WERI-Rb-1 (cell line): Measurements from ENCODE around the gene SUMF1.

Experiments used
- DNase-seq: peaks from one replicate; pipeline ENCODE4 v3.0.0-alpha.2; 2020
- H3K27ac ChIP-seq: fragments of 250-450 bp; sonication (Bioruptor Pico); 2 replicates; pipeline ENCODE4 v1.5.1; 2020; ENCODE audit warnings: mild to moderate bottlenecking, moderate library complexity
- H3K27me3 ChIP-seq: fragments of 250-450 bp; sonication (Bioruptor Pico); 2 replicates; pipeline ENCODE4 v1.5.1; 2021; ENCODE audit warnings: mild to moderate bottlenecking, low read depth, moderate library complexity; ENCODE audit not compliant: insufficient read depth, severe bottlenecking
- H3K36me3 ChIP-seq: fragments of 250-450 bp; sonication (Bioruptor Pico); 2 replicates; pipeline ENCODE4 v1.5.1; 2020; ENCODE audit warnings: mild to moderate bottlenecking, moderate library complexity
- H3K4me3 ChIP-seq: 2 replicates; pipeline ENCODE4 v1.5.1; 2011; ENCODE audit warnings: low read depth, mild to moderate bottlenecking, control low read depth, low read length
- H3K9me3 ChIP-seq: fragments of 250-450 bp; sonication (Bioruptor Pico); 2 replicates; pipeline ENCODE4 v1.5.1; 2021; ENCODE audit warnings: mild to moderate bottlenecking, moderate library complexity; ENCODE audit not compliant: severe bottlenecking
- CTCF ChIP-seq: IDR thresholded peaks from 2 replicates; pipeline ENCODE4 v1.5.1; 2011; ENCODE audit warnings: low read depth, mild to moderate bottlenecking, control low read depth, inconsistent platforms, low read length

Gene SUMF1

GRCh38 chr3:4506559-4507023, 39.5 kb upstream of the SUMF1 start:
- no peak for DNase-seq
- H3K4me3 ChIP-seq = no peak overlapping the region
- H3K27ac ChIP-seq = no peak overlapping the region
- H3K9me3 ChIP-seq = no peaks in the 10 kb centered on the region
- no peaks in the 10 kb centered on the region for H3K27me3 ChIP-seq
- TF ChIP-seq CTCF = no peak
- no peaks in the 10 kb centered on the region for H3K36me3 ChIP-seq

GRCh38 chr3:4505688-4506558, 38.9 kb upstream of the SUMF1 start:
- no peaks in the 10 kb centered on the region for H3K36me3 ChIP-seq
- DNase-seq = no peak
- H3K4me3 ChIP-seq = no peak overlapping the region
- TF ChIP-seq CTCF = no peak
- no peaks in the 10 kb centered on the region for H3K9me3 ChIP-seq
- no peak overlapping the region for H3K27ac ChIP-seq
- no peaks in the 10 kb centered on the region for H3K27me3 ChIP-seq

- Histone ChIP-seq H3K27me3 (no peaks in the 10 kb centered on the region), H3K36me3 (no peaks in the 10 kb centered on the region), H3K9me3 (no peaks in the 10 kb centered on the region), H3K27ac (no peak overlapping the region), H3K4me3 (no peak overlapping the region)
- TF ChIP-seq CTCF = no peak
- no peak for DNase-seq
Measured at GRCh38 chr3:4504340-4505261, 37.5 kb upstream of the SUMF1 start.

GRCh38 chr3:4503050-4503449, 36.0 kb upstream of the SUMF1 start:
- no peak overlapping the region for H3K27ac ChIP-seq
- H3K4me3 ChIP-seq = no peak overlapping the region
- DNase-seq = no peak
- no peaks in the 10 kb centered on the region for H3K27me3 ChIP-seq
- TF ChIP-seq CTCF = no peak
- no peaks in the 10 kb centered on the region for H3K36me3 ChIP-seq
- no peaks in the 10 kb centered on the region for H3K9me3 ChIP-seq

- Histone ChIP-seq H3K4me3 (no peak overlapping the region), H3K27ac (no peak overlapping the region), H3K36me3 (no peaks in the 10 kb centered on the region), H3K27me3 (no peaks in the 10 kb centered on the region), H3K9me3 (no peaks in the 10 kb centered on the region)
- no peak for DNase-seq
- no peak for TF ChIP-seq CTCF
Measured at GRCh38 chr3:4501927-4502326, 34.9 kb upstream of the SUMF1 start.
